H1 (cell line): ENCODE data around the gene SNX21. TPM values are rescaled to one million over a fixed set of nuclear protein-coding genes. Genes with fewer than 3 reads are reported as not detected.

ENCODE experiments used
- CBX5 ChIP-seq: fragments of 300-800, 300-1000 bp; sonication (generic); IDR thresholded peaks from 2 replicates; pipeline ENCODE4 v1.7.1; 2016; ENCODE audit warnings: antibody characterized with exemption, low read length, low read depth
- CHD1 ChIP-seq: IDR thresholded peaks from 2 replicates; pipeline ENCODE4 v1.6.1; 2012; ENCODE audit warnings: low read depth, low read length, improper control_type of control experiment
- CHD2 ChIP-seq: IDR thresholded peaks from 2 replicates; pipeline ENCODE4 v1.6.1; 2012; ENCODE audit warnings: low read length, improper control_type of control experiment
- CTCF ChIP-seq, 3 experiments: IDR thresholded peaks; 1 replicate in 2 of 3; 2 replicates in 1 of 3; pipeline versions ENCODE4 v1.5.1 to v1.6.1; 2011; ENCODE audit warnings: low read length in 3 of 3, mild to moderate bottlenecking in 3 of 3, inconsistent platforms in 2 of 3, low read depth in 1 of 3, moderate library complexity in 1 of 3; ENCODE audit not compliant: insufficient read depth in 1 of 3; ENCODE audit errors: control extremely low read depth in 1 of 3
- EZH2 ChIP-seq: fragments of 200-600 bp; sonication (generic); IDR thresholded peaks from 2 replicates; pipeline ENCODE4 v1.7.1; 2012; ENCODE audit warnings: low read depth, mild to moderate bottlenecking, moderate library complexity, low read length, inconsistent platforms; ENCODE audit not compliant: severe bottlenecking
- HDAC2 ChIP-seq, 2 experiments: fragments of 300-600 bp in 1 of 2; sonication (generic) in 1 of 2; IDR thresholded peaks; 2 replicates each; pipeline ENCODE4 v1.6.1; 2011 to 2012; ENCODE audit warnings: low read depth in 2 of 2, low read length in 2 of 2, mild to moderate bottlenecking in 2 of 2, moderate library complexity in 2 of 2, borderline replicate concordance in 1 of 2, inconsistent platforms in 1 of 2
- HDAC6 ChIP-seq: IDR thresholded peaks from one replicate; pipeline ENCODE4 v1.7.1; 2012; ENCODE audit warnings: low read depth, mild to moderate bottlenecking, inconsistent platforms, low read length, moderate library complexity
- POU5F1 ChIP-seq: IDR thresholded peaks from 2 replicates; pipeline ENCODE4 v1.6.1; 2011; ENCODE audit warnings: low read depth, mild to moderate bottlenecking, low read length, moderate library complexity
- RBBP5 ChIP-seq: IDR thresholded peaks from 2 replicates; pipeline ENCODE4 v1.7.1; 2012; ENCODE audit warnings: low read depth, mild to moderate bottlenecking, inconsistent platforms, low read length, moderate library complexity, borderline replicate concordance
- RFX5 ChIP-seq: IDR thresholded peaks from 2 replicates; pipeline ENCODE4 v1.6.1; 2011; ENCODE audit warnings: low read depth, low read length, improper control_type of control experiment, borderline replicate concordance
- RNF2 ChIP-seq: fragments of 200-900, 300-1000 bp; sonication (generic); IDR thresholded peaks from 2 replicates; pipeline ENCODE4 v1.7.1; 2016; ENCODE audit warnings: borderline replicate concordance, low read depth, mild to moderate bottlenecking, antibody characterized with exemption, low read length; ENCODE audit not compliant: poor library complexity, severe bottlenecking; ENCODE audit errors: missing control alignments
- SAP30 ChIP-seq: fragments of 300-600 bp; sonication (generic); IDR thresholded peaks from 2 replicates; pipeline ENCODE4 v1.7.1; 2012; ENCODE audit warnings: low read length, moderate library complexity, mild to moderate bottlenecking, inconsistent platforms; ENCODE audit not compliant: insufficient read depth, insufficient replicate concordance
- SIN3A ChIP-seq, 2 experiments: IDR thresholded peaks in 1 of 2; conservative IDR thresholded peaks in 1 of 2; 2 replicates each; pipeline ENCODE4 v1.6.1; 2011 to 2012; ENCODE audit warnings: low read length in 2 of 2, improper control_type of control experiment in 1 of 2, low read depth in 1 of 2, mild to moderate bottlenecking in 1 of 2
- SP2 ChIP-seq: IDR thresholded peaks from 2 replicates; pipeline ENCODE4 v1.6.1; 2012; ENCODE audit warnings: mild to moderate bottlenecking, low read length, inconsistent platforms
- SP4 ChIP-seq: IDR thresholded peaks from 2 replicates; pipeline ENCODE4 v1.6.1; 2012; ENCODE audit warnings: low read length, inconsistent platforms
- TAF1 ChIP-seq: IDR thresholded peaks from 2 replicates; pipeline ENCODE4 v1.6.1; 2011; ENCODE audit warnings: mild to moderate bottlenecking, low read depth, low read length
- TCF12 ChIP-seq: IDR thresholded peaks from 2 replicates; pipeline ENCODE4 v1.6.1; 2011; ENCODE audit warnings: low read depth, mild to moderate bottlenecking, low read length
- polyA plus RNA-seq, 7 experiments: library from polyadenylated mRNA; depleted of rRNA in 3 of 7; stranded (reverse) in 5 of 7; unstranded in 2 of 7; fragments of >200 nt in 5 of 7; fragments of 200-250 nt in 2 of 7; gene quantifications; 1 replicate in 5 of 7; 2 replicates in 1 of 7; 4 replicates in 1 of 7; pipeline versions ENCODE4 v1.2.1 to v1.2.3, GENCODE V29; 2011 to 2013; ENCODE audit warnings: missing spikeins in 2 of 7, mixed read lengths in 2 of 7
- total RNA-seq: library from RNA; stranded (reverse); fragmentation: NEBNext Ultra II Directional; extraction: Animal tissue kit (Norgen Biotek cat#: 25700); gene quantifications from 2 replicates; pipeline ENCODE4 v1.2.1, GENCODE V29; 2021
- TF ChIP-seq, protein P1 (sequence below): IDR thresholded peaks from 2 replicates; pipeline ENCODE4 v1.6.1; 2012; ENCODE audit warnings: inconsistent platforms

Gene SNX21
- total and polyA plus RNA-seq, 2 of the 8 experiments (the other 6 are each of a cell fraction or from before 2014, with no cell fraction given) = 15.8 to 16.8 TPM

DNA sequence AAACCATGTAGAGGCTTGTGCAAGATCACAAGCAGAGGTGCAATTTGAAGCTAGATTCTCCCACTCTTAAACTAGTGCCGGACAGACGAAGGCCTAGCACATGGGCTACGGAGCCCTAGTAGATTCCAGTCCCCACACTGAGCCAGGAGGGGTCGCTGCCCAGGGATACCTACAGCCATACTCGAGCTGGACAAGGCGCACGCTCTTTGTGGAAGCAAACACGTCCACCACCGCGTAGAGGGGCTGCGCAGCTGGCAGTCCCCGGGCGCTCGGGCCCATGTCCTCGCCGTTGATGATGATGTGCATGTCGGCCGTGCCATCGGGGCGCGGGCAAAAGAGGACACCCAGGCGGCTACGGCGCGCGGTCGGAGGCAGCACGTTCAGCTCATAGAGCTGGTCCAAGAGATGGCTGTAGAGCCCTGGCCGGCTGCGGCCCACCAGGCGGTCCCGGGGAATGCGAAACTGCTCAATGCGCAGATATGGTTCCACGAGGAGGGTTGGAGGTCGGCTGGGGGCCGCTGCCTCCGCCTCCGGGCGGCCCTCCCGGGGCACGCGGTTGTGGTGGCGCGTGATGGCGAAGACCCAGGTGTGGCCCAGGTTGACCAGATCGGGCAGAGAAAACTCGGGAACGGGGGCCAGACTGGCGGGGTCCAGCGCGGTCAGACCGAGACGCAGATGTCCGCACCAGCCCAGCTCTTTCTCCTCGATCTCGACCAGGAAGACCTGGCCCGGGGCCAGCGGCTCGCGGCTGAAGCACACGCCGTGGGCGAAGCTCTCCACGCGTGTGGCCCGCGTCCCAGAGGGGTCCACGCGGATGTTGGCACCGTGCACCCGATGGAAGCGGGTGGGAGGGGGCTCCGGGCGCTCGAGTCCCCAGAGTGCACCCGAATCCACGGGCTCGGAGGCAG lies 56.7 kb downstream of the SNX21 start (continued):
- TF ChIP-seq RFX5 = no peak
- no peak for TF ChIP-seq CBX5
- TF ChIP-seq RBBP5 = no peak
- TF ChIP-seq, protein P1, sequence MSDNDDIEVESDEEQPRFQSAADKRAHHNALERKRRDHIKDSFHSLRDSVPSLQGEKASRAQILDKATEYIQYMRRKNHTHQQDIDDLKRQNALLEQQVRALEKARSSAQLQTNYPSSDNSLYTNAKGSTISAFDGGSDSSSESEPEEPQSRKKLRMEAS = peak; percentile 98
- TF ChIP-seq SIN3A (conservative IDR thresholded peaks at IDR 0.05 in 1 of 2, IDR thresholded peaks at IDR 0.05 in 1 of 2; ENCODE audit: low read depth in 1 of 2, low read length in 2 of 2) = peak in 1 of 2 experiments; percentile 68; a peak in 2 of 4 replicates
- TF ChIP-seq SP2 = no peak
- peak; percentile 62 to 89 (median 87) for TF ChIP-seq CTCF (IDR thresholded peaks at IDR 0.05; ENCODE audit: control extremely low read depth in 1 of 3, insufficient read depth in 1 of 3, low read depth in 1 of 3, low read length in 3 of 3)
- no peak for TF ChIP-seq POU5F1
- TF ChIP-seq EZH2 = no peak
- TF ChIP-seq CHD1 = no peak
- TF ChIP-seq HDAC6 = no peak
- TF ChIP-seq RNF2 = no peak
- TF ChIP-seq TCF12 = no peak
- no peak for TF ChIP-seq SP4
- no peak; a peak in 1 of 4 replicates for TF ChIP-seq HDAC2 (IDR thresholded peaks at IDR 0.05; ENCODE audit: borderline replicate concordance in 1 of 2, low read depth in 2 of 2, low read length in 2 of 2)
- peak; percentile 63; the same call in 1 of the 2 replicates for TF ChIP-seq TAF1
- TF ChIP-seq SAP30 = no peak
- TF ChIP-seq CHD2 = no peak
